Thyroid gland (tissue), 4 donors: Measurements from ENCODE around the gene UBA52. TPM values are rescaled to one million over a fixed set of nuclear protein-coding genes. Genes with fewer than 3 reads are reported as not detected.
"Not testable (repeated sequence)": the region's sequence is repeated elsewhere in the genome, so short reads cannot be mapped to it uniquely, and the experiment has no call there.

Experiments
- DNase-seq, 2 donors: peaks; one replicate each; pipeline ENCODE4 v3.0.0-alpha.2; 2019
- H3K27ac ChIP-seq, 3 donors: fragments of 200-600 bp; sonication (generic); 1 replicate in 2 of 3; 2 replicates in 1 of 3; pipeline ENCODE4 v1.5.1; 2016 to 2019; ENCODE audit warnings: mild to moderate bottlenecking in 1 of 3, moderate library complexity in 1 of 3
- H3K27me3 ChIP-seq: fragments of 200-600 bp; sonication (generic); one replicate; pipeline ENCODE4 v1.5.1; 2019
- H3K36me3 ChIP-seq, 2 donors: fragments of 200-600 bp; sonication (generic); one replicate each; pipeline ENCODE4 v1.5.1; 2016 to 2019
- H3K4me1 ChIP-seq, 2 donors: fragments of 200-600 bp; sonication (generic); one replicate each; pipeline ENCODE4 v1.5.1; 2017 to 2019
- H3K4me3 ChIP-seq, 3 donors: fragments of 200-600 bp; sonication (generic); replicated peaks in 1 of 3; 1 replicate in 2 of 3; 2 replicates in 1 of 3; pipeline ENCODE4 v1.5.1; 2016; ENCODE audit warnings: mild to moderate bottlenecking in 1 of 3
- H3K9me3 ChIP-seq: fragments of 200-600 bp; sonication (generic); one replicate; pipeline ENCODE4 v1.5.1; 2017
- POLR2A ChIP-seq, 2 donors: fragments of 450-650 bp; IDR thresholded peaks; one replicate each; pipeline ENCODE4 v1.6.1; 2017; ENCODE audit warnings: antibody characterized with exemption in 2 of 2, mild to moderate bottlenecking in 2 of 2, moderate library complexity in 1 of 2
- WGBS, 2 donors: methylation state at CpG; one replicate each; pipeline ENCODE4 v1.1.5; 2017; 5-methylcytosine and 5-hydroxymethylcytosine counted together
- intact Hi-C: fragments of 100-400 bp; cut with DNase I; formaldehyde crosslinking; loops from one replicate; pipeline ENCODE4 v1.15.1; 2023
- total RNA-seq, 4 donors: library from RNA; depleted of rRNA; stranded (reverse); fragments of >200 nt; gene quantifications; one replicate each; pipeline ENCODE4 v1.2.3, GENCODE V29; 2016
- TF ChIP-seq, protein P1 (sequence below), 6 experiments: fragments of 200-600 bp in 3 of 6; fragments of 450-650 bp in 3 of 6; sonication (generic) in 3 of 6; IDR thresholded peaks; one replicate each; pipeline ENCODE4 v1.5.1; 2016 to 2019; ENCODE audit warnings: antibody characterized with exemption in 6 of 6, mild to moderate bottlenecking in 2 of 6, inconsistent platforms in 1 of 6, moderate library complexity in 1 of 6

The UBA52 gene
- total RNA-seq, 4 donors from 2014 or later: 395 to 726 (median 521) TPM

DNA sequence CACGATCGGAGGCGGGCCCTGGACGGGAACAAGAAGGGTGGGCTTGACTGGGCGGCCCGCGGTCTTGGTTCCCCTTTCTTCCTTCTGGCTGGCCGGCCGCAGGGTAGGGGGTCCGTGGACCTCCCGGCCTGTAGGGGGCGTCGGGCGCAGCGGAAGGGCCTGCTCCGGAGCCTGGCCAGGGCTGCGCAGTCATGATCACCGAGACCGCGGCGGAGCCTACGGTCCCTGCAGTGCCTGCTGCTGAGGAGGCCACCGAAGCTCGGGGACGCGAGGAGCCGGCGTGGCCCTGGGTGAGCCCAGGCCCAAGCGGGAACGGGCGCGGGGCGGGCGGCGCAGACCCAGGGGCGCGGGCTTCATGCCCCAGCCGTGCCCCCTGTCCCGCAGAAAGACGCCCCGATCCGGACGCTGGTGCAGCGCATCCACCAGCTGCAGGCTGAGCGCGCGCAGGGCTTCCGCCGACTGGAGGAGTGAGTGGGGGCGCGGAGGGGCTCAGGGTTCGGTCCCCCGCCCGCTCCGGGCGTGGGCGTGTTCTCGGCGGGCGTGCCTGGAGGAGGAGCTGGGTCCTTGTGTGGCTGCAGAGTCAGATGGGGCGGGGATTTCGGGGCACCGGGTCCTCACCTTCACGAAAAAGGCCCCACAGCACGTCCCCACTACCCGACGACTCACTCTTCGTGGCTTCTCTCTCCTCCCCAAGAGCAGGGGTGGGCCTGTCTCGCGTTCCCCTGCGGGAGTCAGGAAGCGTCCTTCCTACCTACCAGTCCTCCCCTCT, 17.1 kb downstream of the UBA52 start, which contains the start of gene REX1BD:
REX1BD (plus strand) TSS at position 188 of the 769 bp plus-strand sequence; CDS start at position 192, 4 bp downstream.
- Histone ChIP-seq H3K4me1 (peaks cover 9 to 16% of the 10 kb centered on the region in 2 donors), H3K27ac (peak within 1 kb of the TSS; percentile 64 to 86 (median 79)), H3K36me3 (no peaks in the 10 kb centered on the region), H3K9me3 (no peaks in the 10 kb centered on the region), H3K4me3 (peak within 1 kb of the TSS; percentile 49 to 86 (median 84)), H3K27me3 (no peaks in the 10 kb centered on the region)
- WGBS, 2 donors: 1% methylated on average over 10 to 16 of the region's 72 CpGs
- TF ChIP-seq POLR2A (IDR thresholded peaks at IDR 0.05): peak in 1 of 2 donors; percentile 56
- TF ChIP-seq, protein P1, sequence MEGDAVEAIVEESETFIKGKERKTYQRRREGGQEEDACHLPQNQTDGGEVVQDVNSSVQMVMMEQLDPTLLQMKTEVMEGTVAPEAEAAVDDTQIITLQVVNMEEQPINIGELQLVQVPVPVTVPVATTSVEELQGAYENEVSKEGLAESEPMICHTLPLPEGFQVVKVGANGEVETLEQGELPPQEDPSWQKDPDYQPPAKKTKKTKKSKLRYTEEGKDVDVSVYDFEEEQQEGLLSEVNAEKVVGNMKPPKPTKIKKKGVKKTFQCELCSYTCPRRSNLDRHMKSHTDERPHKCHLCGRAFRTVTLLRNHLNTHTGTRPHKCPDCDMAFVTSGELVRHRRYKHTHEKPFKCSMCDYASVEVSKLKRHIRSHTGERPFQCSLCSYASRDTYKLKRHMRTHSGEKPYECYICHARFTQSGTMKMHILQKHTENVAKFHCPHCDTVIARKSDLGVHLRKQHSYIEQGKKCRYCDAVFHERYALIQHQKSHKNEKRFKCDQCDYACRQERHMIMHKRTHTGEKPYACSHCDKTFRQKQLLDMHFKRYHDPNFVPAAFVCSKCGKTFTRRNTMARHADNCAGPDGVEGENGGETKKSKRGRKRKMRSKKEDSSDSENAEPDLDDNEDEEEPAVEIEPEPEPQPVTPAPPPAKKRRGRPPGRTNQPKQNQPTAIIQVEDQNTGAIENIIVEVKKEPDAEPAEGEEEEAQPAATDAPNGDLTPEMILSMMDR (IDR thresholded peaks at IDR 0.05): peak; percentile 65 to 86 (median 76)
- intact Hi-C loops: loop anchor here (10.0 kb wide), 1 partner anchor 144 kb away; no protein-coding TSS in a partner anchor
- DNase-seq: peak; percentile 71 to 77

DNA sequence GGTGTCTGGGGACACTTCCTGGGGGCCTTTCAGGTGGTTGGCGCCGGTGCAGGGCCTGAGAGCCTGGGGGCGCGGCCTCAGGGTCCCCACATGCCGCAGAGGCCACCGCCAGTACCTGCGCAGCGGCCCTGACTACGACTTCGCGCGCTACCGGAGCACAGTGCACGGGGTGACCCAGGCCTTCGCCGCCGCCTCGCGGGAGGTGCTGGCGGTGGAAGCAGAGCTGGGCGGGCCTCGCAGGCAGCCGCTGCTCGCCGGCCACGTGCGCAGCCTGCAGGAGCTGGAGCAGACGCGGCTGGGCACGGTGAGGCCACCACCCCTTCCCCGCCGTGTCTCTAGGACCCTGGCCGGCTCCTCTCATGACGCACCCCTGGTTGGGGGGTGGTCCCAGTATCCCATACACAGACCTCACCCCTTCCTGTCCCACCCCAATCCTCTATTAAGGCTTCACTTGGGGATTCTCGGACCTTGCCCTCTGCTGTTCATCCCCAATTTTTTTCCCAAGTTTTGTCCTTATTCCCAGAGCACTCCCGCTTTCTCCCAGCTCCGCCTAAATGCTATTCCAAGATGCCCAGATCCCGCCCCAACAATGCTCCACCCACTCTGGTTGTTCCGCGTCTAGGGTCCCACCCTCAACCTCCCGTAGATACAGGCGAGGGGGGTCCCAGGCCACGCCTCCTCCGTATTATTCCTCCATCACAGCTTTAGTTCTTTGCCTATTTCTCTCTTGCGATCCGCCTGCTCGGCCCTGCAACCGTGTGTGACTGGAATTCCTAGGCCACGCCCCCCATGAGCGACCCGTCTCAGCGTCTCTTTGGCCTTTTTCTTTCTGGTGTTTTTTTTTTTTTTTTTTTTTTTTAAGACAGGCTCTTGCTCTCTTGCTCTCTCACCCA, 18.0 kb downstream of the UBA52 start:
- intact Hi-C loops: loop anchor here (5.0 to 10.0 kb wide), 2 partner anchors 145 to 258 kb away; no protein-coding TSS in a partner anchor
- WGBS, 2 donors: 16 to 24% methylated on average over 27 to 49 of the region's 52 CpGs
- peak; percentile 68 to 73 for DNase-seq

DNA sequence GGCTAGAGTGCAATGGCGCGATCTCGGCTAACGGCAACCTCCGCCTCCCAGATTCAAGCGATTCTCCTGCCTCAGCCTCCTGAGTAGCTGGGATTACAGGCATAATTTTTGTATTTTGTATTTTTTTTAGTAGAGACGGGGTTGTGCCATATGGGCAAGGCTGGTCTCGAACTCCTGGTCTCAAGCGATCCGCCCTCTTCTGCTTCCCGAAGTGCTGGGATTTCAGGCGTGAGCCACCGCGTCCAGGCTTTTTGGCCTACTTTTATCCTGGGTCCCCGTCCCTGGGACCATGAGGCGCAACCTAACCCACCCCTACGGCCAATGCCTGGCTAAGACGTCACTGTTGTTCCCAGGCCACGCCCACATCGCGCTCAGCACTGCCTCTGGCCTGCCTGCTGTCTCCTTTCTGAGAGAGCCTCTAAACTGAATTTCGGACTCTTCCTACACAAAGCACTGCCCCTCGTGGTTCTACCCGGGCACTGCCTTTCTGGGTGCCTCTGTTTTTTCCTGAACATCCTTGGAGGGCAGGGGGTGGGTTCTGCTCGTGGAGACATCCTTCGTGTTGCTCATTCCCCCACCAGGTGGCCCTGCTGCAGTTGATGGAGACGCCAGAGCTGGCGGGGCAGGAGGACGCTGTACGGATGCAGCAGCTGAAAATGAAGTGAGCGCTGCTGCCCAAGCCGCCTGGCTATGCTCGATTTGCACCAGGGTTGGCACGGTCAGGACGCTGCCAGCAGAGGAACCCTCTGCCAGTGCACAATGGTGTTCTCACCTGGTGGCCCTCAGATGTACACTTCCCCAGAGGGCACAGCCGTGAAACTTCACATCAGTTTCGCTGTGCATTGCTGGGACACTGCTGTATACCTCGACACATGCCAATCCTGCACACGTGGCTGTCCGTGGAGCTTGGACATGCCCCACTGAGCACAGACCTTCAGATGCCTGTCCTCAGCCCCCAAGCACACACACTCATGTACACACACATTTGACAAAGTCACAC, 18.9 kb downstream of the UBA52 start:
- intact Hi-C loops: loop anchor here (5.0 kb wide), 1 partner anchor 257 kb away; no protein-coding TSS in a partner anchor
- no peak for TF ChIP-seq POLR2A (IDR thresholded peaks at IDR 0.05)
- TF ChIP-seq, protein P1 (IDR thresholded peaks at IDR 0.05): no peak
- H3K9me3 ChIP-seq: no peaks in the 10 kb centered on the region
- no peaks in the 10 kb centered on the region for H3K27me3 ChIP-seq
- H3K36me3 ChIP-seq: no peaks in the 10 kb centered on the region
- DNase-seq: no peak
- no peak overlapping the region for H3K27ac ChIP-seq
- peaks cover 18 to 33% of the 10 kb centered on the region in 2 donors for H3K4me1 ChIP-seq
- H3K4me3 ChIP-seq: no peak overlapping the region
- whole genome bisulfite sequencing, 2 donors: 73 to 74% methylated on average over 35 to 40 of the region's 40 CpGs

More for the DNA sequence above, 18.0 kb downstream of the UBA52 start:
- H3K27me3 ChIP-seq: no peaks in the 10 kb centered on the region
- H3K36me3 ChIP-seq: no peaks in the 10 kb centered on the region
- TF ChIP-seq, protein P1 (IDR thresholded peaks at IDR 0.05): peak in 3 of 6 experiments; percentile 19 to 36 (median 30)
- no peak for TF ChIP-seq POLR2A (IDR thresholded peaks at IDR 0.05)
- peak overlapping the region; percentile 49 to 86 (median 84) for H3K4me3 ChIP-seq
- H3K9me3 ChIP-seq: no peaks in the 10 kb centered on the region
- peaks cover 12 to 24% of the 10 kb centered on the region in 2 donors for H3K4me1 ChIP-seq
- H3K27ac ChIP-seq: peak overlapping the region; percentile 64 to 86 (median 79)

DNA sequence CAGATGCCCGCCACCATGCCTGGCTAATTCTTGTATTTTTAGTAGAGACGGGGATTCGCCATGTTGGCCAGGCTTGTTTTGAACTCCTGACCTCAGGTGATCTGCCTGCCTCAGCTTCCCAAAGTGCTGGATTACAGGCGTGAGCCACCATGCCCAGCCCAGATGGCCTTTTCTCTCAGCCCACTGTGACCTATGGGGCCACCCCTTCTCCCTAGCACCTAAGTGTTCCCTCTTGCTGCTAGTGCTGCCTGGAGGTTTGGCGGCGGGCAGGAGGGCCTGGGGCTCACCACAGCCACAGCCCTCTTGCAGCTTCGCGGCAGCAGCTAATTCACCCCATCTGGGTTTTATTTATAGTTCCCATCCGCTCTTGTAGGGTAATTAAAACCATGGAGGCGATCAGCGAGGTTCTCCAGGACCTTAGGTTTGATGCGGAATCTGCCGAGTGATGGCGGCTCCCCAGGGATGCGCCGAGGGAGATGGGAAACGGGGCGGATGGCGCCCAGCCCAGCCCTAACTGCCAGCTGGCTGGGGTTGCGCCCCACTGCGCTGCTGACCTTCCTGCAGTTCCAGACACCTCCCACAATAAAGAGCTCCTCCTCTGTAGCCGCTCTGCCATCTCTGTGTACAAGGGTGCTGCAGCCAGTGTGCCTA, 20.2 kb downstream of the UBA52 start:
- Histone ChIP-seq H3K36me3 (no peaks in the 10 kb centered on the region), H3K27ac (no peak overlapping the region), H3K4me1 (peaks cover 18 to 33% of the 10 kb centered on the region in 2 donors), H3K27me3 (no peaks in the 10 kb centered on the region), H3K9me3 (no peaks in the 10 kb centered on the region), H3K4me3 (no peak overlapping the region)
- DNase-seq: no peak
- WGBS, 2 donors: 83 to 91% methylated on average over 21 to 22 of the region's 22 CpGs
- intact Hi-C loops: loop anchor here (5.0 kb wide), 1 partner anchor 255 kb away; no protein-coding TSS in a partner anchor
- TF ChIP-seq POLR2A (IDR thresholded peaks at IDR 0.05): no peak
- TF ChIP-seq, protein P1 (IDR thresholded peaks at IDR 0.05): no peak

DNA sequence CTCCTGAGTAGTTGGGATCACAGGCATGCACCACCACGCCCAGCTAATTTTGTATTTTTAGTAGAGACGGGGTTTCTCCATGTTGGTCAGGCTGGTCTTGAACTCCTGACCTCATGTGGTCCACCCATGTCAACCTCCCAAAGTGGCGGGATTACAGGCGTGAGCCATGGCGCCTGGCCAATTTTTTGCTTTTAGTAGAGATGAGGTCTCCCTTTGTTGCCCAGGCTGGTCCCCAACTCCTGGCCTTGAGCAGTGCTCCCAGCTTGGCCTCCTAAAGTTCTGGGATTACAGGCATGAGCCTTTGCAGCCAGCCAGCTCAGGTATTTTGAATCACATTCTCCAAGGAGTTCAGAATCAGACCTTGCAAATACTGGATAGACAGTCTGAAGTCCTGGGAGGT, 21.1 kb downstream of the UBA52 start:
- intact Hi-C loops: loop anchor here (5.0 kb wide), 1 partner anchor 255 kb away; no protein-coding TSS in a partner anchor
- not testable (repeated sequence) for H3K36me3 ChIP-seq, H3K27me3 ChIP-seq, H3K9me3 ChIP-seq, H3K4me3 ChIP-seq, H3K27ac ChIP-seq, DNase-seq
- H3K4me1 ChIP-seq: peaks cover 18 to 33% of the 10 kb centered on the region in 2 donors
- 86 to 97% methylated on average over 2 to 5 of the region's 5 CpGs for WGBS, 2 donors
